Mucosa of rectum (tissue), 2 donors: ENCODE results near the gene SCGB1D2.

Source experiments
- H3K27ac ChIP-seq, 2 donors: one replicate each; pipeline ENCODE4 v1.7.0; 2013; ENCODE audit warnings: inconsistent platforms in 2 of 2, low read depth in 2 of 2, low read length in 2 of 2
- H3K27me3 ChIP-seq, 2 donors: one replicate each; pipeline ENCODE4 v1.7.0; 2013; ENCODE audit warnings: low read length in 2 of 2; ENCODE audit not compliant: control insufficient read depth in 2 of 2, insufficient read depth in 2 of 2
- H3K36me3 ChIP-seq, 2 donors: one replicate each; pipeline ENCODE4 v1.7.0; 2013; ENCODE audit warnings: low read length in 2 of 2; ENCODE audit not compliant: control insufficient read depth in 2 of 2, insufficient read depth in 2 of 2
- H3K4me1 ChIP-seq, 2 donors: one replicate each; pipeline ENCODE4 v1.7.0; 2013; ENCODE audit warnings: low read length in 2 of 2, mild to moderate bottlenecking in 1 of 2; ENCODE audit not compliant: control insufficient read depth in 2 of 2, insufficient read depth in 2 of 2
- H3K4me3 ChIP-seq, 2 donors: one replicate each; pipeline ENCODE4 v1.7.0; 2013; ENCODE audit warnings: low read length in 2 of 2
- H3K9ac ChIP-seq, 2 donors: one replicate each; pipeline ENCODE4 v1.7.0; 2013; ENCODE audit warnings: low read length in 2 of 2, low read depth in 1 of 2, mild to moderate bottlenecking in 1 of 2
- H3K9me3 ChIP-seq, 2 donors: one replicate each; pipeline ENCODE4 v1.7.0; 2013; ENCODE audit warnings: low read length in 2 of 2; ENCODE audit not compliant: control insufficient read depth in 2 of 2
- donor health status: healthy.
- donor health status: Normal muscosa, but diverticular disease.

Gene SCGB1D2

GRCh38 chr11:62273789-62274275 is 31.8 kb downstream of the SCGB1D2 start:
- Histone ChIP-seq H3K27ac (no peak overlapping the region), H3K9ac (no peak overlapping the region), H3K27me3 (peaks cover 0 to 3% of the 10 kb centered on the region in 2 donors), H3K36me3 (no peaks in the 10 kb centered on the region), H3K4me3 (no peak overlapping the region), H3K9me3 (no peaks in the 10 kb centered on the region), H3K4me1 (no peaks in the 10 kb centered on the region)

- H3K27me3 ChIP-seq: peaks cover 0 to 3% of the 10 kb centered on the region in 2 donors
- no peak overlapping the region for H3K27ac ChIP-seq
- H3K9ac ChIP-seq: no peak overlapping the region
- H3K9me3 ChIP-seq: no peaks in the 10 kb centered on the region
- no peaks in the 10 kb centered on the region for H3K4me1 ChIP-seq
- no peaks in the 10 kb centered on the region for H3K36me3 ChIP-seq
- H3K4me3 ChIP-seq: no peak overlapping the region
These were observed 38.4 kb downstream of the SCGB1D2 start for GRCh38 chr11:62280452-62280851.
